Liver (tissue), 9 donors: ENCODE data around the gene PRR20G. TPM values are rescaled to one million over a fixed set of nuclear protein-coding genes. Genes with fewer than 3 reads are reported as not detected.
"Not testable (repeated sequence)": the region's sequence is repeated elsewhere in the genome, so short reads cannot be mapped to it uniquely, and the experiment has no call there.

ENCODE experiments used
- DNase-seq: peaks from one replicate; pipeline ENCODE4 v3.0.0-alpha.2; 2017; ENCODE audit warnings: low spot score
- H3K27ac ChIP-seq, 2 donors: one replicate each; pipeline ENCODE4 v1.7.0; 2013; ENCODE audit warnings: inconsistent platforms in 2 of 2, low read length in 2 of 2, control low read depth in 1 of 2, low read depth in 1 of 2, mild to moderate bottlenecking in 1 of 2
- H3K27me3 ChIP-seq, 4 donors: one replicate each; pipeline versions ENCODE4 v1.6.1 to v1.7.0; 2013; ENCODE audit warnings: low read length in 3 of 4, inconsistent platforms in 1 of 4, mild to moderate bottlenecking in 1 of 4, moderate library complexity in 1 of 4; ENCODE audit not compliant: control insufficient read depth in 4 of 4, insufficient read depth in 4 of 4
- H3K36me3 ChIP-seq, 4 donors: one replicate each; pipeline versions ENCODE4 v1.6.1 to v1.7.0; 2013; ENCODE audit warnings: low read length in 3 of 4, mild to moderate bottlenecking in 3 of 4, low read depth in 1 of 4, moderate library complexity in 1 of 4; ENCODE audit not compliant: control insufficient read depth in 4 of 4, insufficient read depth in 3 of 4
- H3K4me1 ChIP-seq, 4 donors: one replicate each; pipeline versions ENCODE4 v1.6.1 to v1.7.0; 2013; ENCODE audit warnings: low read length in 3 of 4, mild to moderate bottlenecking in 3 of 4, moderate library complexity in 1 of 4; ENCODE audit not compliant: control insufficient read depth in 4 of 4, insufficient read depth in 4 of 4
- H3K4me3 ChIP-seq, 3 donors: one replicate each; pipeline versions ENCODE4 v1.6.1 to v1.7.0; 2013; ENCODE audit warnings: low read length in 3 of 3, control low read depth in 1 of 3, low read depth in 1 of 3, mild to moderate bottlenecking in 1 of 3
- H3K9ac ChIP-seq, 2 donors: one replicate each; pipeline ENCODE4 v1.7.0; 2013; ENCODE audit warnings: low read length in 2 of 2, mild to moderate bottlenecking in 2 of 2, moderate library complexity in 2 of 2, control low read depth in 1 of 2, low read depth in 1 of 2
- H3K9me3 ChIP-seq, 4 donors: one replicate each; pipeline versions ENCODE4 v1.6.1 to v1.7.0; 2013; ENCODE audit warnings: low read length in 3 of 4; ENCODE audit not compliant: control insufficient read depth in 4 of 4
- EGR1 ChIP-seq, 2 donors: IDR thresholded peaks; 2 replicates each; pipeline ENCODE4 v1.6.1; 2016 to 2018; ENCODE audit warnings: antibody characterized with exemption in 2 of 2, low read depth in 2 of 2
- FOXA1 ChIP-seq: IDR thresholded peaks from 2 replicates; pipeline ENCODE4 v1.6.1; 2016; ENCODE audit warnings: antibody characterized with exemption
- FOXA2 ChIP-seq: IDR thresholded peaks from 2 replicates; pipeline ENCODE4 v1.6.1; 2016; ENCODE audit warnings: antibody characterized with exemption
- HNF4G ChIP-seq: IDR thresholded peaks from 2 replicates; pipeline ENCODE4 v1.6.1; 2016; ENCODE audit warnings: antibody characterized with exemption
- JUND ChIP-seq, 2 donors: IDR thresholded peaks; 2 replicates each; pipeline ENCODE4 v1.6.1; 2016; ENCODE audit warnings: antibody characterized with exemption in 2 of 2
- NR2F2 ChIP-seq: IDR thresholded peaks from 2 replicates; pipeline ENCODE4 v1.6.1; 2016; ENCODE audit warnings: antibody characterized with exemption
- RAD21 ChIP-seq, 2 donors: IDR thresholded peaks; 2 replicates each; pipeline ENCODE4 v1.6.1; 2016; ENCODE audit warnings: antibody characterized with exemption in 2 of 2, mild to moderate bottlenecking in 2 of 2
- SP1 ChIP-seq: IDR thresholded peaks from 2 replicates; pipeline ENCODE4 v1.6.1; 2018; ENCODE audit warnings: antibody characterized with exemption, mild to moderate bottlenecking
- TAF1 ChIP-seq: conservative IDR thresholded peaks from 2 replicates; pipeline ENCODE4 v1.6.1; 2016; ENCODE audit warnings: antibody characterized with exemption, mild to moderate bottlenecking
- YY1 ChIP-seq: IDR thresholded peaks from 2 replicates; pipeline ENCODE4 v1.6.1; 2016; ENCODE audit warnings: antibody characterized with exemption, mild to moderate bottlenecking
- WGBS: extraction: QIAGEN DNeasy Blood & Tissue Kit; methylation state at CpG from one replicate; pipeline ENCODE4 v1.1.7; 2013; 5-methylcytosine and 5-hydroxymethylcytosine counted together
- polyA plus RNA-seq, 2 donors: library from polyadenylated mRNA; stranded (reverse) in 1 of 2; unstranded in 1 of 2; fragments of 200-250 nt in 1 of 2; fragments of >200 nt in 1 of 2; fragmentation: Nextera tagmentation in 1 of 2; extraction: Ambion mirVana in 1 of 2; gene quantifications; one replicate each; pipeline versions ENCODE4 v1.2.1 to v1.2.3, GENCODE V29; 2013 to 2015
- total RNA-seq, 2 donors: library from RNA; depleted of rRNA; stranded (reverse); fragments of >200 nt; gene quantifications; one replicate each; pipeline ENCODE4 v1.2.3, GENCODE V29; 2014
- TF ChIP-seq, protein P1 (sequence below): fragments of 150-350 bp; IDR thresholded peaks from 2 replicates; pipeline ENCODE4 v1.5.1; 2017; ENCODE audit warnings: improper control_type of control experiment, low read depth, low read length; ENCODE audit not compliant: missing input control
- TF ChIP-seq, protein P2 (sequence below): IDR thresholded peaks from 2 replicates; pipeline ENCODE4 v1.6.1; 2016; ENCODE audit warnings: antibody characterized with exemption
- TF ChIP-seq, protein P3 (sequence below): IDR thresholded peaks from 2 replicates; pipeline ENCODE4 v1.6.1; 2016; ENCODE audit warnings: antibody characterized with exemption, mild to moderate bottlenecking
- donor health status: healthy.
- donor health status: healthy.
- donor health status: healthy.
- donor health status: healthy.
- donor health status: healthy.

Gene PRR20G
- total and polyA plus RNA-seq, 4 donors = not detected

DNA sequence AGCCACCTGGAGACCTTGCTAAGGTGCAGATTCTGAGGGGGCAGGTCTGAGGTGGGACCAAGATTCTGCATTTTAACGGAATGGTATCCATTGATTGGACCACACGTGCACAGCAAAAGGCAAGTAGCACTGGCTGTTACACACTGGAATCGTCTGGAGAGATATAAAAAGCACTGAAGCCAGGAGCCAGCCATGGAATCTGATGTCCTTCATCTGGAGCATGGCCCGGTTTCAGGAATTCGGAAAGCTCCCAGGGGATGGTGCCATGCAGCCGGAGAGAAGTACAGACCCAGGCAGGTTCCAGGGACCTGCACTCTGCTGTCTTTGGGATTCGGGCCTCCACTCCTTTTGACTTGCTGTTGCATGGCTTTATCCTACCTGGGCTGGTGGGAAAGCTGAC lies 28.8 kb upstream of the PRR20G start:
- Histone ChIP-seq H3K36me3 (no peaks in the 10 kb centered on the region), H3K9me3 (no peaks in the 10 kb centered on the region), H3K4me1 (no peaks in the 10 kb centered on the region), H3K4me3 (no peak overlapping the region), H3K27ac (no peak overlapping the region), H3K27me3 (peaks cover 0 to 2% (median 0%) of the 10 kb centered on the region in 4 donors), H3K9ac (no peak overlapping the region)
- TF ChIP-seq JUND (IDR thresholded peaks at IDR 0.05) (no peak), NR2F2 (no peak)
- TF ChIP-seq, protein P1, sequence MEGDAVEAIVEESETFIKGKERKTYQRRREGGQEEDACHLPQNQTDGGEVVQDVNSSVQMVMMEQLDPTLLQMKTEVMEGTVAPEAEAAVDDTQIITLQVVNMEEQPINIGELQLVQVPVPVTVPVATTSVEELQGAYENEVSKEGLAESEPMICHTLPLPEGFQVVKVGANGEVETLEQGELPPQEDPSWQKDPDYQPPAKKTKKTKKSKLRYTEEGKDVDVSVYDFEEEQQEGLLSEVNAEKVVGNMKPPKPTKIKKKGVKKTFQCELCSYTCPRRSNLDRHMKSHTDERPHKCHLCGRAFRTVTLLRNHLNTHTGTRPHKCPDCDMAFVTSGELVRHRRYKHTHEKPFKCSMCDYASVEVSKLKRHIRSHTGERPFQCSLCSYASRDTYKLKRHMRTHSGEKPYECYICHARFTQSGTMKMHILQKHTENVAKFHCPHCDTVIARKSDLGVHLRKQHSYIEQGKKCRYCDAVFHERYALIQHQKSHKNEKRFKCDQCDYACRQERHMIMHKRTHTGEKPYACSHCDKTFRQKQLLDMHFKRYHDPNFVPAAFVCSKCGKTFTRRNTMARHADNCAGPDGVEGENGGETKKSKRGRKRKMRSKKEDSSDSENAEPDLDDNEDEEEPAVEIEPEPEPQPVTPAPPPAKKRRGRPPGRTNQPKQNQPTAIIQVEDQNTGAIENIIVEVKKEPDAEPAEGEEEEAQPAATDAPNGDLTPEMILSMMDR = no peak
- no peak for DNase-seq
- WGBS = 80% methylated on average over 7 of the region's 7 CpGs

DNA sequence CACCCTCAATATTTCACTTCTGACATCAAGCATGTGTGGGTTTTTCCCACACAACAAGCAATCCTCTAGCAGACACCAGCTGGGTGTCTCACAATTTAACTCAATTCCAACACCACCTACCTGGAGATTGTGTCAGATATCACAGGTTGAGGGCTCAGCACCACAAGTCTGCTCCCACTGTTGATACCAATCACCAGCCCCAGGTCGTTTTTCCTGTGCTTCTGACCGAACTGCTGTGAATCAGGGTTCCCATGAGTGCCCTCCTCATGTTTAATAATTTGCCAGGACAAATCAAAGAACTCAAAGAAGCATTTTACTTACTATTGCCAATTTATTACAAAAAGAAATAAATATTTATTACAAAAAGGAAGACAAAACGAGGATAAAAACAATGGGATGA lies 25.0 kb upstream of the PRR20G start:
- peaks cover 0 to 2% (median 0%) of the 10 kb centered on the region in 4 donors for H3K27me3 ChIP-seq
- TF ChIP-seq, protein P2, sequence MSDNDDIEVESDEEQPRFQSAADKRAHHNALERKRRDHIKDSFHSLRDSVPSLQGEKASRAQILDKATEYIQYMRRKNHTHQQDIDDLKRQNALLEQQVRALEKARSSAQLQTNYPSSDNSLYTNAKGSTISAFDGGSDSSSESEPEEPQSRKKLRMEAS = no peak
- TF ChIP-seq TAF1 = no peak
- TF ChIP-seq, protein P3, sequence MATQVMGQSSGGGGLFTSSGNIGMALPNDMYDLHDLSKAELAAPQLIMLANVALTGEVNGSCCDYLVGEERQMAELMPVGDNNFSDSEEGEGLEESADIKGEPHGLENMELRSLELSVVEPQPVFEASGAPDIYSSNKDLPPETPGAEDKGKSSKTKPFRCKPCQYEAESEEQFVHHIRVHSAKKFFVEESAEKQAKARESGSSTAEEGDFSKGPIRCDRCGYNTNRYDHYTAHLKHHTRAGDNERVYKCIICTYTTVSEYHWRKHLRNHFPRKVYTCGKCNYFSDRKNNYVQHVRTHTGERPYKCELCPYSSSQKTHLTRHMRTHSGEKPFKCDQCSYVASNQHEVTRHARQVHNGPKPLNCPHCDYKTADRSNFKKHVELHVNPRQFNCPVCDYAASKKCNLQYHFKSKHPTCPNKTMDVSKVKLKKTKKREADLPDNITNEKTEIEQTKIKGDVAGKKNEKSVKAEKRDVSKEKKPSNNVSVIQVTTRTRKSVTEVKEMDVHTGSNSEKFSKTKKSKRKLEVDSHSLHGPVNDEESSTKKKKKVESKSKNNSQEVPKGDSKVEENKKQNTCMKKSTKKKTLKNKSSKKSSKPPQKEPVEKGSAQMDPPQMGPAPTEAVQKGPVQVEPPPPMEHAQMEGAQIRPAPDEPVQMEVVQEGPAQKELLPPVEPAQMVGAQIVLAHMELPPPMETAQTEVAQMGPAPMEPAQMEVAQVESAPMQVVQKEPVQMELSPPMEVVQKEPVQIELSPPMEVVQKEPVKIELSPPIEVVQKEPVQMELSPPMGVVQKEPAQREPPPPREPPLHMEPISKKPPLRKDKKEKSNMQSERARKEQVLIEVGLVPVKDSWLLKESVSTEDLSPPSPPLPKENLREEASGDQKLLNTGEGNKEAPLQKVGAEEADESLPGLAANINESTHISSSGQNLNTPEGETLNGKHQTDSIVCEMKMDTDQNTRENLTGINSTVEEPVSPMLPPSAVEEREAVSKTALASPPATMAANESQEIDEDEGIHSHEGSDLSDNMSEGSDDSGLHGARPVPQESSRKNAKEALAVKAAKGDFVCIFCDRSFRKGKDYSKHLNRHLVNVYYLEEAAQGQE = no peak
- no peak for DNase-seq
- no peak overlapping the region for H3K9ac ChIP-seq
- no peaks in the 10 kb centered on the region for H3K4me1 ChIP-seq
- no peaks in the 10 kb centered on the region for H3K36me3 ChIP-seq
- no peaks in the 10 kb centered on the region for H3K9me3 ChIP-seq
- H3K27ac ChIP-seq = no peak overlapping the region
- WGBS = 19% methylated on average over 3 of the region's 3 CpGs
- no peak overlapping the region for H3K4me3 ChIP-seq

DNA sequence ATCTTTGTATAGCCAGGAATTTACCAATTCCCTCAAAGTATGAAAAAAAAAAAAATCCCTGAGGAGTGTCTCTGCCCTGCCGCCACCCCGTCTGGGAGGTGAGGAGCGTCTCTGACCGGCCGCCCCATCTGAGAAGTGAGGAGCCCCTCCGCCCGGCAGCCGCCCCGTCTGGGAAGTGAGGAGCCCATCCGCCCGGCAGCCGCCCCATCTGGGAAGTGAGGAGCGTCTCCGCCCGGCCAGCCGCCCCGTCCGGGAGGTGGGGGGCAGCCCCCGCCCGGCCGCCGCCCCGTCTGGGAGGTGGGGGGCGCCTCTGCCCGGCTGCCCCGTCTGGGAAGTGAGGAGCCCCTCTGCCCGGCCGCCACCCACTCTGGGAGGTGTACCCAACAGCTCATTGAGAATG lies 21.0 kb upstream of the PRR20G start:
- H3K4me1 ChIP-seq, H3K4me3 ChIP-seq, H3K36me3 ChIP-seq, H3K9ac ChIP-seq, DNase-seq, H3K27ac ChIP-seq, H3K9me3 ChIP-seq, H3K27me3 ChIP-seq: not testable (repeated sequence)
- WGBS = 90% methylated on average over 28 of the region's 28 CpGs

DNA sequence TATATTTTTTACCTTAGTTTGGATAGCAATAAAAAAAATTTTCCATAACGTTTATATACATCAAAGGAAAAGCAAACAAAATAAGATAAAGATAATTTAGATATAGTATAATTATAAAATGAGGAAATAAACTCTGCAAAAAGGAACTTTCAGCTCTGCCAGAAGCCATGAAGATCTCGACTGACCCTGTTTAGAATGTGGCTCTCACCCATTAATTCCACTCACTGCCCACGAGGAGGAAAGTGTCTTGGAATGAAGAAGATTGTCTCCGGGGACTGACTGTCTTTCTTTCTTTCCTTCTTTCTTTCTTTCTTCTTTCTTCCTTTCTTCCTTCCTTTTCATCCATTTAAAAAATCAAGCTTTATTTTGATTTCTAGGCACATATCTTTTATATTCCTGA lies 20.1 kb upstream of the PRR20G start:
- H3K27me3 ChIP-seq = no peaks in the 10 kb centered on the region
- no peak for TF ChIP-seq EGR1 (IDR thresholded peaks at IDR 0.05; ENCODE audit: low read depth in 2 of 2)
- TF ChIP-seq FOXA2 = no peak
- TF ChIP-seq, protein P3 = no peak
- TF ChIP-seq FOXA1 = no peak
- TF ChIP-seq HNF4G = no peak
- no peak for TF ChIP-seq JUND (IDR thresholded peaks at IDR 0.05)
- TF ChIP-seq YY1 = no peak
- TF ChIP-seq SP1 = no peak
- TF ChIP-seq, protein P1 = no peak
- TF ChIP-seq RAD21 (IDR thresholded peaks at IDR 0.05) = no peak

More for the DNA sequence above, 20.1 kb upstream of the PRR20G start:
- DNase-seq = no peak
- no peaks in the 10 kb centered on the region for H3K4me1 ChIP-seq
- no peak overlapping the region for H3K9ac ChIP-seq
- no peaks in the 10 kb centered on the region for H3K36me3 ChIP-seq
- 53% methylated on average over 4 of the region's 4 CpGs for WGBS
- no peak overlapping the region for H3K4me3 ChIP-seq
- H3K27ac ChIP-seq = no peak overlapping the region
- H3K9me3 ChIP-seq = no peaks in the 10 kb centered on the region
